ENCODE results near the gene ZNRF1. TPM values are rescaled to one million over a fixed set of nuclear protein-coding genes. Genes with fewer than 3 reads are reported as not detected.
"Not testable (repeated sequence)": the region's sequence is repeated elsewhere in the genome, so short reads cannot be mapped to it uniquely, and the experiment has no call there.

Gene ZNRF1
- total RNA-seq, 2 donors from 2014 or later = 44.9 to 46.1 TPM

GRCh38 chr16:75088216-75088615 lies 89.4 kb downstream of the ZNRF1 start:
- TF ChIP-seq CTCF (conservative IDR thresholded peaks at IDR 0.05) = no peak
- Histone ChIP-seq H3K9ac (ENCODE audit: extremely low read depth, low read length, poor library complexity, severe bottlenecking) (no peak overlapping the region), H3K27me3 (ENCODE audit: control insufficient read depth, insufficient read depth, low read length, poor library complexity, severe bottlenecking) (no peaks in the 10 kb centered on the region), H3K27ac (ENCODE audit: low read depth, low read length) (no peak overlapping the region), H3K4me1 (ENCODE audit: control insufficient read depth, insufficient read depth, low read length) (peaks cover 15% of the 10 kb centered on the region), H3K9me3 (ENCODE audit: control insufficient read depth, low read length) (no peaks in the 10 kb centered on the region), H3K4me3 (ENCODE audit: low read length) (no peak overlapping the region), H3K36me3 (ENCODE audit: control insufficient read depth, insufficient read depth, low read length) (peaks cover 11% of the 10 kb centered on the region)
- Mint-ChIP-seq H3K4me1 (peaks cover 27% of the 10 kb centered on the region), H3K27ac (no peak overlapping the region), H3K4me3 (no peak overlapping the region), H3K27me3 (ENCODE audit: insufficient read depth) (no peaks in the 10 kb centered on the region), H3K36me3 (ENCODE audit: low read depth) (peaks cover 6% of the 10 kb centered on the region), H3K9me3 (no peaks in the 10 kb centered on the region)
- WGBS, 2 experiments (ENCODE audit: insufficient coverage in 1 of 2, insufficient read length in 1 of 2) = 82 to 93% methylated on average over 3 of the region's 3 CpGs
- DNase-seq = no peak

- peaks cover 6% of the 10 kb centered on the region for H3K36me3 Mint-ChIP-seq (ENCODE audit: low read depth)
Observed at GRCh38 chr16:75088934-75089333, 90.1 kb downstream of the ZNRF1 start.

GRCh38 chr16:75089486-75090202 lies 90.8 kb downstream of the ZNRF1 start:
- peaks cover 5% of the 10 kb centered on the region for H3K36me3 Mint-ChIP-seq (ENCODE audit: low read depth)

More at GRCh38 chr16:75088934-75089333, 90.1 kb downstream of the ZNRF1 start:
- Mint-ChIP-seq H3K27me3 (ENCODE audit: insufficient read depth) (no peaks in the 10 kb centered on the region), H3K4me1 (peaks cover 27% of the 10 kb centered on the region), H3K27ac (no peak overlapping the region), H3K9me3 (no peaks in the 10 kb centered on the region), H3K4me3 (no peak overlapping the region)
- H3K27me3 ChIP-seq (ENCODE audit: control insufficient read depth, insufficient read depth, low read length, poor library complexity, severe bottlenecking) = no peaks in the 10 kb centered on the region
- no peak for DNase-seq
- H3K36me3 ChIP-seq (ENCODE audit: control insufficient read depth, insufficient read depth, low read length) = peaks cover 16% of the 10 kb centered on the region
- no peak overlapping the region for H3K4me3 ChIP-seq (ENCODE audit: low read length)
- no peak for TF ChIP-seq CTCF (conservative IDR thresholded peaks at IDR 0.05)
- no peak overlapping the region for H3K27ac ChIP-seq (ENCODE audit: low read depth, low read length)
- no peak overlapping the region for H3K9ac ChIP-seq (ENCODE audit: extremely low read depth, low read length, poor library complexity, severe bottlenecking)
- peaks cover 15% of the 10 kb centered on the region for H3K4me1 ChIP-seq (ENCODE audit: control insufficient read depth, insufficient read depth, low read length)
- no peaks in the 10 kb centered on the region for H3K9me3 ChIP-seq (ENCODE audit: control insufficient read depth, low read length)
- 82 to 91% methylated on average over 4 to 8 of the region's 8 CpGs for WGBS, 2 experiments (ENCODE audit: insufficient coverage in 1 of 2, insufficient read length in 1 of 2)

GRCh38 chr16:75090899-75091298 lies 92.1 kb downstream of the ZNRF1 start:
- H3K36me3 Mint-ChIP-seq (ENCODE audit: low read depth); H3K36me3 ChIP-seq (ENCODE audit: control insufficient read depth, insufficient read depth, low read length); H3K27me3 ChIP-seq (ENCODE audit: control insufficient read depth, insufficient read depth, low read length, poor library complexity, severe bottlenecking); DNase-seq; H3K9me3 ChIP-seq (ENCODE audit: control insufficient read depth, low read length); H3K4me3 Mint-ChIP-seq; H3K9me3 Mint-ChIP-seq; H3K4me3 ChIP-seq (ENCODE audit: low read length); H3K27ac Mint-ChIP-seq; H3K27ac ChIP-seq (ENCODE audit: low read depth, low read length); H3K27me3 Mint-ChIP-seq (ENCODE audit: insufficient read depth); H3K9ac ChIP-seq (ENCODE audit: extremely low read depth, low read length, poor library complexity, severe bottlenecking): not testable (repeated sequence)
- peaks cover 27% of the 10 kb centered on the region for H3K4me1 Mint-ChIP-seq
- H3K4me1 ChIP-seq (ENCODE audit: control insufficient read depth, insufficient read depth, low read length) = peaks cover 15% of the 10 kb centered on the region
- WGBS, 2 experiments (ENCODE audit: insufficient coverage in 1 of 2, insufficient read length in 1 of 2) = 96% methylated on average over 4 to 6 of the region's 6 CpGs

More at GRCh38 chr16:75089486-75090202, 90.8 kb downstream of the ZNRF1 start:
- 75 to 79% methylated on average over 4 to 6 of the region's 6 CpGs for WGBS, 2 experiments (ENCODE audit: insufficient coverage in 1 of 2, insufficient read length in 1 of 2)
- peak; percentile 24 for TF ChIP-seq CTCF (conservative IDR thresholded peaks at IDR 0.05)
- Histone ChIP-seq H3K27me3 (ENCODE audit: control insufficient read depth, insufficient read depth, low read length, poor library complexity, severe bottlenecking) (no peaks in the 10 kb centered on the region), H3K4me3 (ENCODE audit: low read length) (no peak overlapping the region), H3K27ac (ENCODE audit: low read depth, low read length) (no peak overlapping the region), H3K4me1 (ENCODE audit: control insufficient read depth, insufficient read depth, low read length) (peaks cover 15% of the 10 kb centered on the region), H3K9me3 (ENCODE audit: control insufficient read depth, low read length) (no peaks in the 10 kb centered on the region), H3K36me3 (ENCODE audit: control insufficient read depth, insufficient read depth, low read length) (peaks cover 16% of the 10 kb centered on the region), H3K9ac (ENCODE audit: extremely low read depth, low read length, poor library complexity, severe bottlenecking) (no peak overlapping the region)
- no peak overlapping the region for H3K27ac Mint-ChIP-seq
- DNase-seq = no peak
- H3K27me3 Mint-ChIP-seq (ENCODE audit: insufficient read depth) = no peaks in the 10 kb centered on the region
- H3K4me3 Mint-ChIP-seq = no peak overlapping the region
- H3K4me1 Mint-ChIP-seq = peaks cover 27% of the 10 kb centered on the region
- H3K9me3 Mint-ChIP-seq = no peaks in the 10 kb centered on the region

DNA sequence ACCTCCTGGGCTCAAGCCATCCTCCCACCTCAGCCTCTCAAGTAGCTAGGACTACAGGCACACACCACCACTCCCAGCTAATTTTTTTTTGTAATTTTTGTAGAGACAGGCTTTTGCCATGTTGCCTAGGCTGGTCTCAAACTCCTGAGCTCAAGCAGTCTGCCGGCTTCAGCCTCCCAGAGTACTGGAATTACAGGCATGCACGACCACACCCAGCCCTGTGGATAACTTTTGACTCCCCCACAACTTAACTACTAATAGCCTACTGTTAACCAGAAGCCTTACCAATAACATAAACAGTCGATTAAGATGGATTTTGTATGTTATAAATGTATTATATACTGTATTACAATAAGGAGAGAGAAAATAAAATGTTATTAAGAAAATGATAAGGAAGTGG lies 92.8 kb downstream of the ZNRF1 start:
- not testable (repeated sequence) for H3K27ac Mint-ChIP-seq; DNase-seq; H3K36me3 ChIP-seq (ENCODE audit: control insufficient read depth, insufficient read depth, low read length); H3K9ac ChIP-seq (ENCODE audit: extremely low read depth, low read length, poor library complexity, severe bottlenecking); H3K4me3 Mint-ChIP-seq; H3K4me3 ChIP-seq (ENCODE audit: low read length); H3K9me3 Mint-ChIP-seq; H3K9me3 ChIP-seq (ENCODE audit: control insufficient read depth, low read length); H3K27ac ChIP-seq (ENCODE audit: low read depth, low read length); H3K27me3 Mint-ChIP-seq (ENCODE audit: insufficient read depth); H3K27me3 ChIP-seq (ENCODE audit: control insufficient read depth, insufficient read depth, low read length, poor library complexity, severe bottlenecking); H3K36me3 Mint-ChIP-seq (ENCODE audit: low read depth)
- WGBS, 2 experiments (ENCODE audit: insufficient coverage in 1 of 2, insufficient read length in 1 of 2) = 76% methylated on average over 2 of the region's 3 CpGs; no CpG with 5 or more reads in 1 of the 2 experiments
- H3K4me1 Mint-ChIP-seq = peaks cover 26% of the 10 kb centered on the region
- H3K4me1 ChIP-seq (ENCODE audit: control insufficient read depth, insufficient read depth, low read length) = peaks cover 14% of the 10 kb centered on the region

All from endodermal cell (in vitro differentiated cells).